GM18511 (cell line): ENCODE data around the gene DYNLRB2.

ENCODE experiments used
- ATAC-seq: cut with Tn5 transposase; IDR thresholded peaks from one replicate; pipeline ENCODE4 v1.9.1; 2021; ENCODE audit warnings: mild to moderate bottlenecking, moderate library complexity; ENCODE audit not compliant: unreplicated experiment

The DYNLRB2 gene

GRCh38 chr16:80547145-80547544 is 6.4 kb downstream of the DYNLRB2 start:
- no peak for ATAC-seq

GRCh38 chr16:80552277-80552676 is 11.5 kb downstream of the DYNLRB2 start:
- no peak for ATAC-seq

- no peak for ATAC-seq
Observed at GRCh38 chr16:80554033-80554432, 13.2 kb downstream of the DYNLRB2 start.

DNA sequence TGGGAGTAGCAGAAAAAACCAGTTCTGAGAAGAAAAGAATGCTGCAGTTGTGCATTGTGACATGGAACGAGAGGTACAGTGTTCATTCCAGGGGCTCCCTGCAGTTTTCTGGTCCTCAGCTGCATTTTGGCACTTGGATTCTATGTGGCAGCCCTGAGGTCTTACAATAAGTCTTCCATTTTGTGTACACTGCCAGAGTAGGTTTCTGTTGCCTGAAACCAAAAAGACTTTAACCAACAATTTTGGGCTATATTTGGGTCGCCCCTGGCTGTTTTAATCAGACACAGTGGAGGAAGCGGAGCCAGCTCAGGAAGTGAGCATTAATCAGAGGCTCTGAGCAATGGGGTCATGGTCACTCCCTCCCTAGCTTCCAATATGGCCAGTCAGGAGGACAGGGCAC is 15.7 kb downstream of the DYNLRB2 start:
- ATAC-seq: no peak

- ATAC-seq: no peak
Observed at GRCh38 chr16:80557037-80557436, 16.2 kb downstream of the DYNLRB2 start.

- no peak for ATAC-seq
Observed at GRCh38 chr16:80559369-80559768, 18.6 kb downstream of the DYNLRB2 start.

GRCh38 chr16:80563066-80563465 is 22.3 kb downstream of the DYNLRB2 start:
- ATAC-seq: no peak

GRCh38 chr16:80564394-80564793 is 23.6 kb downstream of the DYNLRB2 start:
- no peak for ATAC-seq

- ATAC-seq: peak; percentile 98
Observed at GRCh38 chr16:80569440-80570105, 28.8 kb downstream of the DYNLRB2 start.

DNA sequence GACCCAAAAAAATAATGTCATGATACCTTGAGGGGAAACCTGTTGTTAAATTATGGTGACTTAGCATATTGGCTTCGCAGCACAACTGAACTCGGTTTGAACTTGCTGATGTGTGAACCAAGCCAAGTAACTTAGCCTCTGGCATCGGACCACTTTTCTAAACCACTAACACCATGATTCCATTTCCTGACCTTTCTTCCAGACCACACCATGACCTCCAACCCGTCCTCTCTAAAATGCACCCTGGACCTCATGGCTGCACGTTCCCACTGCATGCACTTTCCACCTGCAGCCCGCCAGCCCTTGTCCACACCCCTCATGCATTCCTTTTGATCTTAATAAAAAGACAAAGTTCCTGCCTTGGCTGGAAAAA is 29.3 kb downstream of the DYNLRB2 start:
- peak; percentile 17 for ATAC-seq

DNA sequence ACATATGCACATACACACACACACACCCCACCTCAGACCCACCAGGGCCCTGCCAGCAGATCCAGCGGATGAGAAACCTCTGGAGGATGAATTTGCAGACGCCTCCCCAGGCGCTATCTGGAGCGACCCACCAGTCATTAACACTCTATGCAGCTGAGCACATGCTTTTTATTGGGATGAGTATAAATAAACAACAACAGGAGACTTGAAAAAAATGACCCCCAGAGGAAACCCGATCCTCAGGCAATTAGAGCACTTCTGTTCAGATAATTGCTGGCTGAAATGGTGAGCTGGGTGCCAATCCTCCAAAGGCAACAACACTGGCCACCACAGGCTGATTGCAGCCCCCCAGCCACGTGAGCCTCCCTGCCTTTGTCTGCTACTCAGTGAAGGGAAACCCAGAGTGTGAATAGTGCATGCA is 32.9 kb downstream of the DYNLRB2 start:
- no peak for ATAC-seq

- ATAC-seq: no peak
Observed at GRCh38 chr16:80576343-80576912, 35.6 kb downstream of the DYNLRB2 start.

GRCh38 chr16:80577485-80578280 is 36.9 kb downstream of the DYNLRB2 start:
- no peak for ATAC-seq

GRCh38 chr16:80580109-80580832 is 39.5 kb downstream of the DYNLRB2 start:
- peak; percentile 89 for ATAC-seq

DNA sequence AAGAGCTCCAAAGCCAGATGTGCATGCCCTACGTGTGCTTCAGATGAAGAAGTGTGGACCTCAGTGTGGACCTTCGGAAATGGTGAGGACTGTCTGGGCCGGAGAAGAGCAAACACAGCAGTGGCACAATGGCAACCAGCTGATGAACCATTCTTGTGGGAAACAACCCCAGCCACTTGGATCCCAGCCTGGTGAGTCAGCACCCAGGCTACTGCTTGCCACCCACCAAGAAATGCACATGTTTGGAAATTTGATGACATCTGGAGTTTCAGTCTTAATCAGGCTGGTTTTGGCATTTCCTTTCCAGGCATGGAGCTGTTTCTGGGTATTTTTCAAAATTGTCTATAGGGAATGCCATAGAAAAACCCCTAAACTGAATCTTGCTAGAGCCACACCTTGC is 42.7 kb downstream of the DYNLRB2 start:
- ATAC-seq: no peak

DNA sequence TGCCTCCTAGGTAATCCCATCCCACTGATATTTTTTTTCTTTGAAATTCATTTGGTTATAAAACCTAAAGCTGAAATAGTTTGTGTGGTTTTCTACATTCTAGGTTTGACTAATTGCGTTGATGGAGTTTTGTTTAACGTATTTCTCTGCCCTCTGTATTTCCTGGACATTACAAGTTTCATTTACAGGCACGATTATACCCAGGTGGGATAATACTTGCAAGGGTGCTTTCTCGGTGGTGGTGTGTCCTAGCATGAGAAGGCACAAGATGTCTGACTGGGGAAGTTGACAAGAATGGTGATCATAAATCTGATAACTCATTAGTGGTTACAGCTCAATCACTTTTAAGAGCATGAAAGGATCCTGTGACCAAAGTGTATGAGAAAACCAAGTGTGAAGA is 45.0 kb downstream of the DYNLRB2 start:
- peak; percentile 72 for ATAC-seq

GRCh38 chr16:80586476-80586875 is 45.7 kb downstream of the DYNLRB2 start:
- ATAC-seq: no peak

DNA sequence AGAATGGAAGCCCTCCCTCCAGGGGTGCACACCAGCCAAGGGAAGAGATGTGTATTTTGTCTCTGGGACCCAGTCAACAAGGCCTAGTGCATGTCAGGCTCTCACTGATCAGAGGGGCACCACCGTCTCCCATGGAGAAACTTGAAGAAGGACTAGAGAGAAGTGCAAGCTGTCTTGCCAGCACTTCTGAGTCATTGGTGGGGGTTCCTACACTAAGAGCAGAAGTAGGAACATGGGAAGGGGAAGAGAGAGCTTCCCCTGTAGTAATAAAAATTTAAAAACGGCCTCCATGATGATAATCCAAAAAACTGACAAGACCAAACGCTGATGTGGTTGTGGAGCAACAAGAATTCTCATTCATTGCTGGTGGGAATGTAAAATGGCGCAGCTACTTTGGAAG is 46.3 kb downstream of the DYNLRB2 start:
- ATAC-seq: no peak

DNA sequence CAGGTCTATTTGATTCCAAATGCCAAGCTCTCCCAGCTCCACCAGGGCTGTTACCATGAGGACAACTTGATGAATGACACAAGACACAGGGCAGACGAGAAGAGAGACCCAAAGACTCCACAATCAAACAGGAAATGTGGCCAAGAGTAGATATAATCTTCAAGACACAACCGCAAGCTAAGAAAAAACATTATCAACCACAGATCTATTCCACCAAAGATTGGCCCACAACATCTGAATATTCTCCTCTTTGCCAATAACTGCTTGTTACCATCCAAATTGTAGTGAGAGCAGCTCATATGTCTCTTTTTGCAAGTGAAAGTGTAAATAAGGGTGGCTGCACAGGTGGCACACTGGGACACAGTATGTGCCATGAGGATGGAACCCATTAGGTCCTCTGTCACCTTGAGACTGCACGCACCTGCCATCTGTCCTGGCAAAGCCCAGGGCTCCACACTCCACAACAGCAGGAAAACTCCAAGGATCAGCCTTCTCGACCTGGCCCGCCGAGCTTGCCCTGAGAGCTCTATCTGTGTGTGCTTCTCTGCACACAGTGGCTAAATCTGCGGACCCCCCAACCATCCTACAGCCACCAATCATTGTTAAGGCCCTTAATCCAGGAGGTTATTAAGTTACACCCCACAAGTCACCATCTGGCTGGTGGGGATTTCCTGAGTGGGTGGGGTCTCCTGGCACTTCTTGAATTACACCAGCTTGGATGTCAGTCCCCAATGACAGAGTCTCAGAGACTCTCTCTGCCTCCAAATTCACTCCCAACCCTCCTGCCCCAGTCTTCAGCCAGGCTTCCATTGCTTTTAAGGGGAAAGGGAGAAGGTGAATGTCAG is 50.5 kb downstream of the DYNLRB2 start:
- no peak for ATAC-seq

GRCh38 chr16:80592273-80592672 is 51.5 kb downstream of the DYNLRB2 start:
- ATAC-seq: no peak

- ATAC-seq: no peak
Observed at GRCh38 chr16:80594756-80595155, 54.0 kb downstream of the DYNLRB2 start.
